Neural progenitor cell (in vitro differentiated cells): ENCODE data around the gene TEX13A. TPM values are rescaled to one million over a fixed set of nuclear protein-coding genes. Genes with fewer than 3 reads are reported as not detected.

Experiments
- DNase-seq: peaks from one replicate; pipeline ENCODE4 v3.0.0-alpha.2; 2016; ENCODE audit warnings: low spot score
- H2AFZ ChIP-seq: fragments of 200-600 bp; sonication (generic); replicated peaks from 2 replicates; pipeline ENCODE4 v1.6.1; 2016; ENCODE audit warnings: antibody characterized with exemption
- H3F3A ChIP-seq: fragments of 200-600 bp; sonication (generic); 2 replicates; pipeline ENCODE4 v1.6.1; 2016; ENCODE audit warnings: antibody characterized with exemption, low read depth
- H3K27ac ChIP-seq: fragments of 200-600 bp; sonication (generic); 2 replicates; pipeline ENCODE4 v1.5.1; 2016; ENCODE audit warnings: mild to moderate bottlenecking
- H3K27me3 ChIP-seq: fragments of 200-600 bp; sonication (generic); 2 replicates; pipeline ENCODE4 v1.6.1; 2016; ENCODE audit warnings: mild to moderate bottlenecking, moderate library complexity
- H3K36me3 ChIP-seq: fragments of 200-600 bp; sonication (generic); 2 replicates; pipeline ENCODE4 v1.5.1; 2016
- H3K4me1 ChIP-seq: fragments of 200-600 bp; sonication (generic); 2 replicates; pipeline ENCODE4 v1.6.1; 2016; ENCODE audit warnings: mixed run types
- H3K4me2 ChIP-seq: fragments of 200-600 bp; sonication (generic); 2 replicates; pipeline ENCODE4 v1.6.1; 2016
- H3K4me3 ChIP-seq: fragments of 200-600 bp; sonication (generic); 2 replicates; pipeline ENCODE4 v1.5.1; 2016
- H3K79me2 ChIP-seq: fragments of 200-600 bp; sonication (generic); 2 replicates; pipeline ENCODE4 v1.6.1; 2016; ENCODE audit warnings: low read depth
- H3K9ac ChIP-seq: fragments of 200-600 bp; sonication (generic); 2 replicates; pipeline ENCODE4 v1.6.1; 2016
- H3K9me3 ChIP-seq: fragments of 200-600 bp; sonication (generic); 2 replicates; pipeline ENCODE4 v1.5.1; 2016; ENCODE audit warnings: low read depth
- H4K20me1 ChIP-seq: fragments of 200-600 bp; sonication (generic); 2 replicates; pipeline ENCODE4 v1.6.1; 2016; ENCODE audit warnings: low read depth
- H3K27ac Mint-ChIP-seq: 3 replicates; pipeline ENCODE4 v1.8.0; 2021; ENCODE audit warnings: mixed read lengths
- H3K27me3 Mint-ChIP-seq: 2 replicates; pipeline ENCODE4 v1.8.0; 2022; ENCODE audit warnings: low read depth, mild to moderate bottlenecking, inconsistent platforms, moderate library complexity, mixed read lengths; ENCODE audit not compliant: insufficient read depth
- H3K36me3 Mint-ChIP-seq: 3 replicates; pipeline ENCODE4 v1.8.0; 2021; ENCODE audit warnings: mixed read lengths
- H3K4me1 Mint-ChIP-seq: 3 replicates; pipeline ENCODE4 v1.8.0; 2021; ENCODE audit warnings: mixed read lengths
- H3K4me3 Mint-ChIP-seq: 3 replicates; pipeline ENCODE4 v1.8.0; 2021; ENCODE audit warnings: mild to moderate bottlenecking, moderate library complexity, mixed read lengths
- H3K9me3 Mint-ChIP-seq: 3 replicates; pipeline ENCODE4 v1.8.0; 2020; ENCODE audit warnings: mixed read lengths
- EZH2 ChIP-seq: fragments of 200-600 bp; sonication (generic); IDR thresholded peaks from 2 replicates; pipeline ENCODE4 v1.6.1; 2017; ENCODE audit warnings: antibody characterized with exemption, mild to moderate bottlenecking, moderate library complexity
- EZH2phosphoT487 ChIP-seq: fragments of 200-600 bp; sonication (generic); IDR thresholded peaks from 2 replicates; pipeline ENCODE4 v1.6.1; 2017; ENCODE audit warnings: antibody characterized with exemption
- total RNA-seq: library from RNA; depleted of rRNA; stranded (reverse); fragments of >200 nt; gene quantifications from 2 replicates; pipeline ENCODE4 v1.2.3, GENCODE V29; 2015; ENCODE audit warnings: low replicate concordance
- TF ChIP-seq, protein P1 (sequence below): fragments of 200-600 bp; sonication (generic); IDR thresholded peaks from 2 replicates; pipeline ENCODE4 v1.5.1; 2017; ENCODE audit warnings: antibody characterized with exemption, mild to moderate bottlenecking

The TEX13A gene
- total RNA-seq, 1 donor from 2014 or later, result not detected

- no peaks in the 10 kb centered on the region for H3K36me3 ChIP-seq
- no peak overlapping the region for H3K4me2 ChIP-seq
- no peaks in the 10 kb centered on the region for H3K27me3 ChIP-seq
- H3K9ac ChIP-seq, result no peak overlapping the region
- no peaks in the 10 kb centered on the region for H4K20me1 ChIP-seq
- H3K4me1 Mint-ChIP-seq, result peaks cover 6% of the 10 kb centered on the region
- no peak overlapping the region for H3K4me3 ChIP-seq
- TF ChIP-seq, protein P1, sequence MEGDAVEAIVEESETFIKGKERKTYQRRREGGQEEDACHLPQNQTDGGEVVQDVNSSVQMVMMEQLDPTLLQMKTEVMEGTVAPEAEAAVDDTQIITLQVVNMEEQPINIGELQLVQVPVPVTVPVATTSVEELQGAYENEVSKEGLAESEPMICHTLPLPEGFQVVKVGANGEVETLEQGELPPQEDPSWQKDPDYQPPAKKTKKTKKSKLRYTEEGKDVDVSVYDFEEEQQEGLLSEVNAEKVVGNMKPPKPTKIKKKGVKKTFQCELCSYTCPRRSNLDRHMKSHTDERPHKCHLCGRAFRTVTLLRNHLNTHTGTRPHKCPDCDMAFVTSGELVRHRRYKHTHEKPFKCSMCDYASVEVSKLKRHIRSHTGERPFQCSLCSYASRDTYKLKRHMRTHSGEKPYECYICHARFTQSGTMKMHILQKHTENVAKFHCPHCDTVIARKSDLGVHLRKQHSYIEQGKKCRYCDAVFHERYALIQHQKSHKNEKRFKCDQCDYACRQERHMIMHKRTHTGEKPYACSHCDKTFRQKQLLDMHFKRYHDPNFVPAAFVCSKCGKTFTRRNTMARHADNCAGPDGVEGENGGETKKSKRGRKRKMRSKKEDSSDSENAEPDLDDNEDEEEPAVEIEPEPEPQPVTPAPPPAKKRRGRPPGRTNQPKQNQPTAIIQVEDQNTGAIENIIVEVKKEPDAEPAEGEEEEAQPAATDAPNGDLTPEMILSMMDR, result no peak
- TF ChIP-seq EZH2phosphoT487 (no peak), EZH2 (no peak)
- H3K27me3 Mint-ChIP-seq, result peaks cover 2% of the 10 kb centered on the region
- H3K27ac Mint-ChIP-seq, result no peak overlapping the region
- H3K4me1 ChIP-seq, result no peaks in the 10 kb centered on the region
- H3K27ac ChIP-seq, result no peak overlapping the region
- H2AFZ ChIP-seq, result no peak overlapping the region
- no peak overlapping the region for H3K4me3 Mint-ChIP-seq
- H3F3A ChIP-seq, result no peaks in the 10 kb centered on the region
- no peaks in the 10 kb centered on the region for H3K36me3 Mint-ChIP-seq
- no peaks in the 10 kb centered on the region for H3K9me3 Mint-ChIP-seq
- H3K9me3 ChIP-seq, result no peaks in the 10 kb centered on the region
- H3K79me2 ChIP-seq, result no peaks in the 10 kb centered on the region
- DNase-seq, result no peak
Measured at GRCh38 chrX:105189093-105189492, 31.4 kb downstream of the TEX13A start.

- Histone ChIP-seq H3F3A (no peaks in the 10 kb centered on the region), H3K4me2 (no peak overlapping the region), H4K20me1 (no peaks in the 10 kb centered on the region), H3K27ac (no peak overlapping the region), H3K79me2 (no peaks in the 10 kb centered on the region), H3K36me3 (no peaks in the 10 kb centered on the region), H3K9ac (no peak overlapping the region), H3K4me3 (no peak overlapping the region), H3K27me3 (no peaks in the 10 kb centered on the region), H3K9me3 (no peaks in the 10 kb centered on the region), H3K4me1 (no peaks in the 10 kb centered on the region), H2AFZ (no peak overlapping the region)
- Mint-ChIP-seq H3K27ac (no peak overlapping the region), H3K4me3 (no peak overlapping the region), H3K36me3 (no peaks in the 10 kb centered on the region), H3K9me3 (peaks cover 18% of the 10 kb centered on the region), H3K27me3 (no peaks in the 10 kb centered on the region), H3K4me1 (no peaks in the 10 kb centered on the region)
- DNase-seq, result no peak
- TF ChIP-seq, protein P1, result no peak
- no peak for TF ChIP-seq EZH2
Measured at GRCh38 chrX:105179644-105180043, 40.9 kb downstream of the TEX13A start.

DNA sequence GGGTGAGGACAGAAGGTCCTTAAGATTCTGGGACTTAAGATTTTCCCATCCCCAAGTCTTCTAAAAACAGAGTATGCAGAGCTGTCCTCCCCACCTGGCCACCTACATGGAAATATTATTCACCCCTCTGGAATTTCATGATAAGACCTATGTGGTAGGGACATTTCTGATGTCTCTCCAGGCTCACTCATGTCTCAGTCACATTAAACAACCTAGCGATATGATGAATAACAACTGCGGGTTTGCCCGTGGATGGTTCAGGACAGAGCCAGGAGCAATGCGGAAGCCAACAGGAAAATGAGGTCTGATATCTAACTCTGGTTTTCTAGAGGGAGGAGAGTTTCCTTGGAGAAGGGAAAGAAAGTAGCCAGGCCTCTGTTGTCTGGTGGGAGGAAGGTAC is 47.4 kb downstream of the TEX13A start:
- no peaks in the 10 kb centered on the region for H3F3A ChIP-seq
- no peak overlapping the region for H3K9ac ChIP-seq
- no peak overlapping the region for H2AFZ ChIP-seq
- no peaks in the 10 kb centered on the region for H4K20me1 ChIP-seq
- H3K4me3 ChIP-seq, result no peak overlapping the region
- TF ChIP-seq EZH2phosphoT487 (no peak), EZH2 (no peak)
- TF ChIP-seq, protein P1, result no peak
- H3K4me1 ChIP-seq, result no peaks in the 10 kb centered on the region
- no peak overlapping the region for H3K4me2 ChIP-seq
- no peaks in the 10 kb centered on the region for H3K9me3 ChIP-seq
- DNase-seq, result no peak
- no peaks in the 10 kb centered on the region for H3K36me3 ChIP-seq
- peaks cover 9% of the 10 kb centered on the region for H3K4me1 Mint-ChIP-seq
- no peak overlapping the region for H3K27ac Mint-ChIP-seq
- no peak overlapping the region for H3K4me3 Mint-ChIP-seq
- no peaks in the 10 kb centered on the region for H3K79me2 ChIP-seq
- no peaks in the 10 kb centered on the region for H3K36me3 Mint-ChIP-seq
- H3K27ac ChIP-seq, result no peak overlapping the region
- no peaks in the 10 kb centered on the region for H3K9me3 Mint-ChIP-seq
- no peaks in the 10 kb centered on the region for H3K27me3 ChIP-seq
- H3K27me3 Mint-ChIP-seq, result peaks cover 2% of the 10 kb centered on the region
